Measurements from ENCODE around the gene CCM2.

CCM2 gene

DNA sequence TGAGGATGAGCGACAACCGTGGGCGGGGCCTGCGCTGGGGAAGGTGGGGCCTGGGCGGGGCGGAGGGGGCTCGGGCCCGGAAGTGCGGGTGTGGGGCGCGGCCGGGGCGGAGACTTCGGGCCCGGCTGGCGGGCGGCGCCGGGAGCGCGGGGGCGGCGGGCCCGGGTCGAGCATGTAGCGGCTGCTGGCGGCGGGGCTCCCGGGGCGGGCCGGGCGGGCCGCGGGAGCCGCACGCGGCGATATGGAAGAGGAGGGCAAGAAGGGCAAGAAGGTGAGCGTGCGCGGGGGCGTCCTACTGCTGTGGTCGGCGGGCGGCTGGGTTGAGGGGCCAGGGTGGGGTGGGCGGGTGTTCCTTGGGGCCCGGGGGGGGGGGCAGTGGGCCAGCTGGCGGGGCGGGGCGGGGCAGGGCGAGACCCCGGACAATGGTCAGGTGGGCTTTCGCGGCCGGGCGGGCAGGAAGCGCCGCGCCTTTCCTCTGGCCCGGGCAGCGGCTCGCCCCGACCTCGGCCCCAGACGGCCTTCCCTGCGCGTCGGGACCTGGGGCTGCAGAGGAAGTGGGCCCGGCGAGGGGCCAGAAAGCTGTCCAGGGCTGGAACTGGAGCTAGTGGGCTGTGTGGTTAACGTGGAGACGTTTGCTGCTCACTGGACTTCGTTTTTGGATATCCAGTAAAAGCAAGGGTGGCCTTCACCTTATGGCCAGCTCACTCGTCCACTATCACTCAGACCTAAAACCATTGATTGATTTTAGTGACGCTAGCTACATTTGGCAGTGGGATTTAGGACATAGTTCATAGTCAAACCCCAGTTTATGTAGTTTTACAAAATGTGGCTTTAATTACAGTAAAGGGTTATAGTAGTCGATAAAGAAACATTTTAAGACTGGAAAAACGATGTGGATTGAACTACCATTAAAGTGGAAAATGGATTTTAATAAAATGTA, at the start of gene CCM2:
TSS of gene CCM2 (plus strand) at position 109 of the 940 bp plus-strand sequence. CDS start at position 242, 133 bp downstream.
- DNase-seq = no peak

DNA sequence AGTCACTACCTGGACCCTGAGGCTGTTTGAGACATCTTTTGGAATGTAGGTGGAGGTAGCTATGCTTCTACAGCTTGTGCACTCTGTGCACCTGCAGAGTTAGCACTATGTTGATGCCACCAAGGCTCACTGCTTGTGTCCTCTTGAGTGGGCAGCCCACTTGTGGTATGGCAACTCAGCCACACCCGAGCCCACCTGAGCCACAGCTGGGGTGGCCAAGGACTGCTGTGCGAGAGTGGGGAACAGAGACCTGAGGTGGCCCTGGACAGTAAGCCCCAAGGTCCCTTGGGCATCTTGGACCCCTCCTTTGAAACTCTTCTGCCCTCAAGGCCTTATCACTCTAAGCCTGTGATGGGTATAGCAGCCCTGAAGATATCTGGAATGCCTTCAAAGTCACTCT, 46.8 kb upstream of the CCM2 start:
- no peak for DNase-seq

DNA sequence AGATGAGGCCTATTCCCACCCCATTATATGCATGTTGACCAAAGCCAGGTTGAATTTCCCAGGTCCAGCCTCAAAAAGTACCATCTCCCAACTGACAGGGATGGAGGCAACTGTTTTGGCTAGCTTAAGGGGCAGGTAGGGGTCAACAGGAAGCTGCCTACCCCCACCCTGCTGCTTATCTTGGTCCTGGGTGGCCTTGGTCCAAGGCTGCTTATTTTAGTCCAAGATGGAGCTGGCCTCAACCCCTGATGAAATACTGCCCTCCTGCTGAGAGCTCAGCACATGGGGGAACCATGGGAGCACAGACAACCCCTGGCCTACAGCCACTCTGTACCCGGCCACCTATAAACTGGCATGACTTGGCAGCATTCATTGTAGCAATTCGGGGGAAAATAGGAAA, 44.3 kb upstream of the CCM2 start:
- no peak for DNase-seq

DNA sequence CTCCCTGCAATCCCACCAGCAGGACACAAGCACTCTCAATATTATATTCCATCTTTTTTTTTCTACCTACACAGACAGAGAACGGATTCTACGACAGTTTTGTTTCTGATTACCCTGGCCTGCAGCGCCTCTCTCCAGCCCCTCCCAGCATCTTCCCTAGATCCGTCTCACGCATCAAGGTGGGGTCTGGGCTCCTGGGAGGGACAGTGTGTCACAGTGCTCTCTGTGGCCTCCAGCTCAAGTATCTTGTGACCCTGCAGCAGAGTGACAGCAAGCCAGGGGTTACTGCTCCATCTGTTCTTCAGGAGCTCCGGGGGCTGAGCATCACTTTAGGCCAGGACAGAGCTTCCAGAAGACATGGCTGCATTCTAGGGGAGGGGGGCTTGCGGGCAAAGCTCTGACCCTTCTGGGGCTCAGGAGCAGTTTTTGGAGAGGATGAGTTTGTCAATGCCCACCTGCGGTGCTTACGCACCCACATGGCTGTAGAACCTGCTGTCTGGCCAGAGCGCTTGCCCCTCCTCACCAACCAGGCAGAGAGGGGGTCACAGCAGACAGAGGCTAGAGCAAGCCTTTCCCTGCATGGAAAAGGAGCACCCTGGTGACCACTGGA, 43.7 kb upstream of the CCM2 start:
- no peak for DNase-seq

- DNase-seq = no peak
These were observed 41.2 kb upstream of the CCM2 start for GRCh38 chr7:44958645-44959344.

DNA sequence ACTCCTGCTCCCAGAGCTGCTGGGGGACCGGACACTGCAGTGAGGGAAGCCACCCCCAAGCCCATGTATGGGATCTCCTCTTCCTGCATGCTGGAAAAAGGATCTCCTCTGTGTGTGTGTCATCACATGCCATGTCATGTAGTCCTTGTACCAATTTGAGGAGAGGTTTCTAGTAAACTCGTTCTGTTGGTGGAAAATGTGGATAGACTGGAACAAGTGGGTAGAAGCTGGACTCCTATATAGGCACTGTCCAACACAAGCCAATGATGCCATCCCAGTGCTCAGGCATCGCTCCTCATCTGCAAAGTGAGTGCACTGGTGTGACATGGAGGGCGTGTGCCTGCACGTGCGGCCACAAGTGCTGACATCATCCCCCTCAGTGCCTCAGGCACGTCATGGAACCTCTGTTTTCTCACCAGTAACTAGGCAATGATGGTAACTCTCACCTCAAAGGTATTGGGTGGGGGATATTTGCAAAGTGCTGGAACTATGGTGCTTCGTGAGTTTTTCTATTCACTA, 40.5 kb upstream of the CCM2 start:
- DNase-seq = no peak

GRCh38 chr7:44960011-44960580, 39.9 kb upstream of the CCM2 start:
- no peak for DNase-seq

DNA sequence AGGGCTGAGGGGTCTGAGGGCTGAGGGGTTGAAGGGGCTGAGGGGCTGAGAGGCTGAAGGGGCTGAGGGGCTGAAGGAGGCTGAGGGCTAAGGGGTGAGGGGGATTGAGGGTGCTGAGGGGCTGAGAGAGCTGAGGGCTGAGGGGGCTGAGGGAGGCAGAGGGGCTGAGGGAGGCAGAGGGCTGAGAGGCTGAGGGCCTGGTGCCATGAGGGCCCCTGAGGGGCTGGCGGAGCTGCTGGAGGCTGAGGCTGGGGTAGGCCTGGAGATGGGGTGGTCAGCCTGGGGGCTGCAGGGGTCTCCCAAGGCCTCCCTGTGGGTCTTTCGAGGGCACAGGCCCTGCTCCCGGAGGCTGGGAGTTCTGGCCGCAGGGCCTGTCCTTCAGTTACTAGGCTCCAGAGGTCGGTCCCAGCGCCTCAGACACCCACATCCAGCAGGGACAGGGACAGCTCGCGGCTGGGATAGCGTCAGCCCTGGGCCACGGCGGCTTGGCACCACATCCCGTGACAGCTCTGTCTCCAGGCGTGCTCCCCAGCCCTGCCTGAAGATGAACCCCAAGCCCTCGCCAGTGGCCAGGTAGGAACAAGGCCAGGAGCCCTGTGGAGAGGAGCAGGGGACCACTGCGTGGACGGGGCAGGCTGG, 38.0 kb upstream of the CCM2 start:
- DNase-seq = no peak

DNA sequence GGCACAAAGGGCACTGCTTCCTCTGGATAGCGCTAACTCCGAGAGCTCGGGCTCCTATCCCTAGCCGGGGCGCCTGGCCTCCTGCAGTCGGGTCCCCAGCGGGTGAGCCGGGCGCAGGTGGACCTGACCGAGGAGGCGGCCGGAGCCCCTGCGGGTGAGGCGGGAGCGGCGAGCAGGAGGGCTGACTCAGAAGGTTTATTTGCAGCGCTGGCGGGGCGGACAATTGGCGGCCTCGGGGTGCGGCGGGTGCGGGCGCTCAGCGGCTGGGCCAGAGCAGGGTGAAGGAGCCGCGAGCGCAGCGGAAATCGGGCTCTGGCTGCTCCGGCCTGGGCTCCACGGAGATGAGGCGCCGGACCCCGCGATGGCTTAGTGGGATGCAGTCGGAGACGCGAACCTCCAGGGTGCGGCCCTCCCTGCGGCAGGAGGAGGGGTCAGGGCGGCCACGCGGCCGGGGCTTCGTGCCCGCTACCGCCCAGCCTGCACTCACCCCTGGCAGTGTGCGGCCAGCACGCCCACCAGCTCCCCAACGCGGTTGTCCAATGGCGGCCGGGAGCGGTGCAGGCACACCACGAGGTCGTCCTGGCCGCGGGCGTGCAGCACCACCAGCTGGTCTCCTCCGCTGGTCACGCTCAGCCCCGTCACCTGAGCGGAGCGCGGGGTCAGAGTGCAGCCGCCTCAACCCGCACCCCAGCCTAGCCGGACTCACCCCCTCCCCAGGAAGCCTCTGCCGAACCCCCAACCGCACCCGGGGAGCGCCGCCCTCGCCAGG, 37.3 kb upstream of the CCM2 start:
- DNase-seq = no peak

DNA sequence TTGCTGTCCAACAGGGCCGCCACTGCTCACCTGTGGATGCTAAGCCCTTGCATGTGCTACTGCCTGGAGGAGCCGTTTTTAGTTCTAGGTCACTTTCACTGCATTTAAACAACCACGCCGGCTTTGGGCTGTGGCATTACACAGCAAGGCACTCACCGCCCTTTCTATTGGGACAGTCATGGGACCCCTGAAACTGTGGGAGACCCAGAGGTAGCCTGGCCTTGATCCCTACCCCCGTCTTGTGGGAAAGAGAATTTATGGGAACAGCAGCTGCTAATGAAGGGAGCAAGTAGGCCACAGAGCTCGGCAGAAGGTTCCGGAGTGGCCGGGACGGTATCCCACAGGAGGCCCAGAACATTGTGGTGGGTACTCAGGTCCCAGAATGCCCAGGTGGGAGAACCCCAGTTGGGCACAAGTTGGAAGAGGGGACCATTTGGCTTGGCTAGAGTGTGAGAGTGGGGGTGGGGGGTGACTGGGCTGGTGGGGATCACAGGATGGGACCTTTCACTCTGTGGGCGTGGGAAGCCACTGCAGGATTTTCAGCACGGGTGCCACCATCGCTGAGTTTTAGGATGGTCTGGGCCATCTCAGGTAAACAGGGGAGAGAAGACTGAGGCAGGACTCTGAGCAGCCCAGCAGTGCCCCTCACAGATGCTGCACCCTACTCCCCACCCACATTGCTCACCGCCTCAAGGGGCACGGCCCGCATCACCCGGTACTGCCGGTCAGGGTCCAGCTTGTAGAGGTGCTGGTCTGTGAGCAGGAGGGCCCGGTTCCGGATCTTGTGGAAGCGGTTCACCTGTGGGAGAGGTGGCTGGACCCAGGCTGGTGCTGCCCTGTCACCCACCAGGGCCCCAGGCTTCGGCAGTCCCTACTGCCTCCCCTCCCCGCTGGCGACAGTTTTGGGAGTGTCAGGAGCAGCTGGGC, 36.4 kb upstream of the CCM2 start:
- no peak for DNase-seq

GRCh38 chr7:44964384-44964830, 35.6 kb upstream of the CCM2 start:
- no peak for DNase-seq

- DNase-seq = no peak
These were observed 35.1 kb upstream of the CCM2 start for GRCh38 chr7:44964831-44965440.

DNA sequence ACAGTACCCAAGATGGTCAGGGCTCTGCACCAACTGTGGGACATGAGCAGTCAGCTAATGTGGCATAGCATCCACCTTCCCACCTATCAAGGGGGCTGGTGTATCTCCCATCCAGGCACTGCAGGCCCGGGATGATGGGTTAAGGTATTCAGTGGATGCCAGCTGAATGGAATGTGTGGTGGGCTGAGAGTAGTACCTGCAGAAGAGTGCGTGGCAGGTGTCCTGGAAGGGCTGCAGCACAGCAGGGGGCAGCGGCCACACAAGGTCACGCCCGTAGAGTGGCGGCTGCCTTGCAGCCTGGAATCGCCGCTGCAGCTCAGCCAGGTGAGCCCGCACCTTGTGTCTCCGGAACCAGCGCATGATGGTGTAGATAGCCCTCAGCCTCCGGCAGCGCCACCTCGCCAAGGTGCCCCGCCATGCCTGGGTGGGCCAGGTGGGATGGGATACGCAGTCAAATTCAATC, 34.5 kb upstream of the CCM2 start:
- no peak for DNase-seq

- no peak for DNase-seq
These were observed 33.9 kb upstream of the CCM2 start for GRCh38 chr7:44965937-44966730.

GRCh38 chr7:44966731-44967538, 33.1 kb upstream of the CCM2 start:
- no peak for DNase-seq

GRCh38 chr7:44967571-44968446, 32.2 kb upstream of the CCM2 start:
- DNase-seq = no peak

- no peak for DNase-seq
These were observed 30.8 kb upstream of the CCM2 start for GRCh38 chr7:44969049-44969700.
